OCI-LY7 (cell line): ENCODE measurements around the gene TMEM135. TPM values are rescaled to one million over a fixed set of nuclear protein-coding genes. Genes with fewer than 3 reads are reported as not detected.

ENCODE experiments used
- BruUV-seq: library from RNA; stranded (reverse); fragments of 400-500 nt; replicated peaks from 2 replicates; lab custom pipeline; 2021; lab: Mats Ljungman, UMichigan
- CTCF ChIA-PET: fragments of 300-600 bp; sonication (Branson Sonifier 250); formaldehyde crosslinking; loops from one replicate; lab custom pipeline; 2022; ENCODE audit warnings: antibody characterized with exemption; ENCODE audit not compliant: unreplicated experiment; lab: Charles Lee
- POLR2A ChIA-PET: fragments of 300-600 bp; sonication (Branson Sonifier 250); formaldehyde crosslinking; loops from one replicate; lab custom pipeline; 2022; ENCODE audit warnings: antibody characterized with exemption; lab: Charles Lee
- DNase-seq: peaks from one replicate; pipeline ENCODE4 v3.0.0-alpha.2; 2015; ENCODE audit warnings: low spot score
- H2AFZ ChIP-seq: fragments of 200-600 bp; sonication (generic), shearing (Covaris generic); 2 replicates; pipeline ENCODE4 v1.6.1; 2014; ENCODE audit warnings: mild to moderate bottlenecking, antibody characterized with exemption, low read length, moderate library complexity
- H3K27ac ChIP-seq: fragments of 200-600 bp; sonication (generic); 2 replicates; pipeline ENCODE4 v1.5.1; 2014; ENCODE audit warnings: mixed run types, low read depth, mild to moderate bottlenecking, moderate library complexity, low read length, inconsistent platforms; ENCODE audit not compliant: poor library complexity, severe bottlenecking
- H3K36me3 ChIP-seq: fragments of 200-600 bp; sonication (generic); 2 replicates; pipeline ENCODE4 v1.6.1; 2014; ENCODE audit warnings: mild to moderate bottlenecking, antibody characterized with exemption, low read length, moderate library complexity, mixed read lengths; ENCODE audit not compliant: insufficient read depth
- H3K4me1 ChIP-seq: fragments of 200-600 bp; sonication (generic); 2 replicates; pipeline ENCODE4 v1.5.1; 2014; ENCODE audit warnings: mild to moderate bottlenecking, low read length; ENCODE audit not compliant: insufficient read depth, poor library complexity, severe bottlenecking
- H3K4me2 ChIP-seq: fragments of 200-600 bp; sonication (generic); 2 replicates; pipeline ENCODE4 v1.6.1; 2014; ENCODE audit warnings: mild to moderate bottlenecking, low read length
- H3K4me3 ChIP-seq: fragments of 200-600 bp; sonication (generic); 2 replicates; pipeline ENCODE4 v1.5.1; 2014; ENCODE audit warnings: mild to moderate bottlenecking, low read depth, low read length; ENCODE audit not compliant: poor library complexity, severe bottlenecking
- H3K79me2 ChIP-seq: fragments of 200-600 bp; sonication (generic); 2 replicates; pipeline ENCODE4 v1.6.1; 2016; ENCODE audit warnings: low read depth, mild to moderate bottlenecking, low read length, moderate library complexity, mixed read lengths; ENCODE audit not compliant: insufficient read depth
- H3K9me2 ChIP-seq: fragments of 200-600 bp; sonication (generic); 2 replicates; pipeline ENCODE4 v1.6.1; 2016; ENCODE audit warnings: mild to moderate bottlenecking, low read length, mixed read lengths; ENCODE audit not compliant: insufficient read depth
- H3K9me3 ChIP-seq: fragments of 200-600 bp; sonication (generic); 2 replicates; pipeline ENCODE4 v1.6.1; 2014; ENCODE audit warnings: mild to moderate bottlenecking, mixed run types, low read length, mixed read lengths
- H4K20me1 ChIP-seq: fragments of 200-600 bp; sonication (generic); 2 replicates; pipeline ENCODE4 v1.6.1; 2014; ENCODE audit warnings: mild to moderate bottlenecking, antibody characterized with exemption, low read length, moderate library complexity, mixed read lengths; ENCODE audit not compliant: insufficient read depth
- EZH2phosphoT487 ChIP-seq: fragments of 200-600 bp; sonication (generic); IDR thresholded peaks from 2 replicates; pipeline ENCODE4 v1.6.1; 2018; ENCODE audit warnings: low read depth, borderline replicate concordance, mild to moderate bottlenecking, mixed run types, antibody characterized with exemption, low read length, moderate library complexity, mixed read lengths
- intact Hi-C: fragments of 100-400 bp; cut with micrococcal nuclease; formaldehyde crosslinking; loops from one replicate; pipeline ENCODE4 v1.10.0; 2022; ENCODE audit not compliant: unreplicated experiment
- total RNA-seq, 2 experiments: library from RNA; depleted of rRNA in 1 of 2; stranded (reverse); fragments of >200 nt in 1 of 2; shearing (Covaris generic) in 1 of 2; gene quantifications; 2 replicates each; pipeline ENCODE4 v1.2.3, GENCODE V29; 2014 to 2022
- TF ChIP-seq, protein P1 (sequence below): fragments of 200-600 bp; sonication (generic); conservative IDR thresholded peaks from 2 replicates; pipeline ENCODE4 v1.5.1; 2014; ENCODE audit warnings: mild to moderate bottlenecking, antibody characterized with exemption, low read length, moderate library complexity, mixed read lengths

The TMEM135 gene
- total RNA-seq, 2 experiments from 2014 or later = 14.5 to 56.4 TPM

DNA sequence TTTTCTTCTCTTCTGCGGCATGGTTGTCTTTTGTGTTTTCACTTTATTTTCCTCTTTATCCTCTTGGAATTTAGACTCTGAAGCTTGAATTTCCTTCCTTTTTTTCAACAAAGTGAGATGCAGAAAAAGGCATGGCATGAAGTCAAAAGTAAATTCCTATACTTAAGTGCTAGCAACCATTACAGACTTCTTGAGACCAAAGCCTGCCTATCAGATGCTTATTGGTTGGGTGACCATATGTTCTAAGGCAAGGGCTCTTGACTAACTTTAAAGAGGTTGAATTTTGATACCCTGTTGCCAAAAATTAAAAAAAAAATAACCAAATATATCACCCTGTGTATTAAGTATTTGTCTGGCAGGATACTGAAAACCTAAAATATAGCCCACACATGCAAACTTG, 237.4 kb downstream of the TMEM135 start:
- BruUV-seq = no TSS peak
- POLR2A ChIA-PET = no interaction called here

DNA sequence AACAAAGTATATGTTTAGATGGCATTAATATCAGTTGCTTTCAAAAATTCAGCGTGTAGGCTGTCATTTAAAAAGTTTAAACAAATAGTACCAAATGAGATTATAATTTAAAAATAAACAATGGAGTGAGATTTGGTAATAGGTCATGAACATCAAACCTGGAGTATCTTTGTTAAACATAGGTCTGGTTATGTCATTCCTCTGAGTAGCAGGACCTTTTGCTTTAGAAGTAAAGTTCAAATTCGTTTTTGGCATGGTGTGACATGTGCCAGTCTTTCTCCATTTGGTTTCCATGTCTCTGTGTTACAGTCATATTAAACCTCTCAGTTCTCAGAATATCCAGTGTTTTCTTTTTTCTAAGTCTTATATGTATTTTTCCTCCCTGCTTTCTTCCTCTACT, 242.4 kb downstream of the TMEM135 start:
- ChIA-PET CTCF (no interaction called here), POLR2A (no interaction called here)
- H4K20me1 ChIP-seq = no peaks in the 10 kb centered on the region
- no peaks in the 10 kb centered on the region for H3K9me3 ChIP-seq
- no peak for DNase-seq
- no peaks in the 10 kb centered on the region for H3K79me2 ChIP-seq
- H3K36me3 ChIP-seq = no peaks in the 10 kb centered on the region
- no peak overlapping the region for H3K27ac ChIP-seq
- H3K9me2 ChIP-seq = no peaks in the 10 kb centered on the region
- H3K4me1 ChIP-seq = no peaks in the 10 kb centered on the region
- TF ChIP-seq, protein P1, sequence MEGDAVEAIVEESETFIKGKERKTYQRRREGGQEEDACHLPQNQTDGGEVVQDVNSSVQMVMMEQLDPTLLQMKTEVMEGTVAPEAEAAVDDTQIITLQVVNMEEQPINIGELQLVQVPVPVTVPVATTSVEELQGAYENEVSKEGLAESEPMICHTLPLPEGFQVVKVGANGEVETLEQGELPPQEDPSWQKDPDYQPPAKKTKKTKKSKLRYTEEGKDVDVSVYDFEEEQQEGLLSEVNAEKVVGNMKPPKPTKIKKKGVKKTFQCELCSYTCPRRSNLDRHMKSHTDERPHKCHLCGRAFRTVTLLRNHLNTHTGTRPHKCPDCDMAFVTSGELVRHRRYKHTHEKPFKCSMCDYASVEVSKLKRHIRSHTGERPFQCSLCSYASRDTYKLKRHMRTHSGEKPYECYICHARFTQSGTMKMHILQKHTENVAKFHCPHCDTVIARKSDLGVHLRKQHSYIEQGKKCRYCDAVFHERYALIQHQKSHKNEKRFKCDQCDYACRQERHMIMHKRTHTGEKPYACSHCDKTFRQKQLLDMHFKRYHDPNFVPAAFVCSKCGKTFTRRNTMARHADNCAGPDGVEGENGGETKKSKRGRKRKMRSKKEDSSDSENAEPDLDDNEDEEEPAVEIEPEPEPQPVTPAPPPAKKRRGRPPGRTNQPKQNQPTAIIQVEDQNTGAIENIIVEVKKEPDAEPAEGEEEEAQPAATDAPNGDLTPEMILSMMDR = no peak
- no peak for TF ChIP-seq EZH2phosphoT487
- H2AFZ ChIP-seq = no peak overlapping the region
- BruUV-seq = no TSS peak
- H3K4me3 ChIP-seq = no peak overlapping the region
- H3K4me2 ChIP-seq = no peak overlapping the region
- intact Hi-C loops = no loop called here

More for the DNA sequence above, 237.4 kb downstream of the TMEM135 start:
- no peak overlapping the region for H2AFZ ChIP-seq
- DNase-seq = no peak
- H3K9me3 ChIP-seq = no peaks in the 10 kb centered on the region
- intact Hi-C loops = no loop called here
- no peak overlapping the region for H3K4me2 ChIP-seq
- H3K79me2 ChIP-seq = no peaks in the 10 kb centered on the region
- H3K4me1 ChIP-seq = no peaks in the 10 kb centered on the region
- no peaks in the 10 kb centered on the region for H4K20me1 ChIP-seq
- TF ChIP-seq, protein P1 = no peak
- no peak for TF ChIP-seq EZH2phosphoT487
- H3K36me3 ChIP-seq = no peaks in the 10 kb centered on the region
- no peak overlapping the region for H3K27ac ChIP-seq
- CTCF ChIA-PET = no interaction called here
- no peaks in the 10 kb centered on the region for H3K9me2 ChIP-seq
- no peak overlapping the region for H3K4me3 ChIP-seq

DNA sequence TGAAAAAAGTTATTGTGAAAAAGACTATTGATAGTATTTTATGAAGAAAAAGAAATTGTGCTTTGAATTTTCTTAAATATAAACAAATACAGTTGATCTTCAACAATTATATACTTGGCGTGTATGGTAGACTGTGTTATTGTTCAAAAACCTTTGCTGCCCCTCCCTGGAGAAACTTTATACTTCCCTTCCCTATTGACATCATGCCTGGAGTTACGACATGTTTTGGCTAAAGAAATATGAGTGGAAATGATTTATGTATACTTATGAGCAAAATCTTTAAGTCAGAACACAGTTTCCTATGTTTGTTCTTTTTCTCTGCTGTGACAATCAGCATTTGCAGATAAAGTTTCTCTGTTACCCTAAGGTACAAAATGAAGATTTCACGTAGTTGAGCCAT, 243.8 kb downstream of the TMEM135 start:
- no peaks in the 10 kb centered on the region for H3K9me2 ChIP-seq
- H3K9me3 ChIP-seq = no peaks in the 10 kb centered on the region
- no TSS peak for BruUV-seq
- TF ChIP-seq, protein P1 = no peak
- no peak for TF ChIP-seq EZH2phosphoT487
- no peaks in the 10 kb centered on the region for H4K20me1 ChIP-seq
- H3K79me2 ChIP-seq = no peaks in the 10 kb centered on the region
- intact Hi-C loops = no loop called here
- H3K4me1 ChIP-seq = no peaks in the 10 kb centered on the region
- H3K4me2 ChIP-seq = no peak overlapping the region
- POLR2A ChIA-PET = interaction anchor here (0.6 kb wide), 1 partner anchor 176 kb away, joined by 3 read pairs; no protein-coding TSS in a partner anchor
- no peak overlapping the region for H3K4me3 ChIP-seq
- H2AFZ ChIP-seq = no peak overlapping the region
- no peak for DNase-seq
- H3K36me3 ChIP-seq = peaks cover 3% of the 10 kb centered on the region; the same call in 1 of the 2 replicates
- H3K27ac ChIP-seq = no peak overlapping the region
- CTCF ChIA-PET = no interaction called here
